ENCODE results near the gene MYO18A. TPM values are rescaled to one million over a fixed set of nuclear protein-coding genes. Genes with fewer than 3 reads are reported as not detected.

MYO18A gene
- total RNA-seq, 1 experiment from 2014 or later = 37.2 TPM

GRCh38 chr17:29172589-29172988 is 7.6 kb downstream of the MYO18A start:
- no TSS peak for BruUV-seq (replicated peaks)
- Histone ChIP-seq H3K4me1 (ENCODE audit: control insufficient read depth in 1 of 2, insufficient read depth in 2 of 2, low read length in 2 of 2) (peaks cover 13 to 32% of the 10 kb centered on the region in 2 experiments), H3K9me3 (ENCODE audit: control insufficient read depth in 1 of 2, insufficient read depth in 1 of 2, low read depth in 1 of 2, low read length in 2 of 2) (no peaks in the 10 kb centered on the region), H3K4me3 (replicated peaks in 1 of 2; ENCODE audit: low read depth in 1 of 2, low read length in 2 of 2) (no peak overlapping the region), H3K9ac (ENCODE audit: low read length) (no peak overlapping the region), H3K27ac (ENCODE audit: low read depth, low read length) (no peak overlapping the region), H3K27me3 (ENCODE audit: insufficient read depth, low read length) (no peaks in the 10 kb centered on the region), H3K79me2 (ENCODE audit: insufficient read depth, low read length) (peaks cover 41% of the 10 kb centered on the region), H4K20me1 (ENCODE audit: insufficient read depth) (no peaks in the 10 kb centered on the region), H3K9me2 (ENCODE audit: insufficient read depth) (no peaks in the 10 kb centered on the region), H3K36me3 (ENCODE audit: control insufficient read depth in 1 of 2, insufficient read depth in 2 of 2, low read length in 2 of 2) (no peaks in the 10 kb centered on the region), H2AFZ (ENCODE audit: low read depth, low read length, poor library complexity, severe bottlenecking) (no peak overlapping the region), H3K4me2 (ENCODE audit: low read length) (no peak overlapping the region)
- ChIA-PET RAD21 (ENCODE audit: low non-redundant PET in 1 of 2, low total read pairs in 2 of 2, uncharacterized antibody in 2 of 2, unreplicated experiment in 2 of 2) (no interaction called here), CTCF (interaction anchor here (1.2 kb wide), 1 partner anchor 24 kb away, joined by 3 read pairs; no protein-coding TSS in a partner anchor), POLR2A (interaction anchor here (1.6 kb wide), 1 partner anchor 22 kb away, joined by 4 read pairs; no protein-coding TSS in a partner anchor)
- TF ChIP-seq SRF (IDR thresholded peaks at IDR 0.05; ENCODE audit: low read depth) (no peak), ZBTB33 (IDR thresholded peaks at IDR 0.05; ENCODE audit: extremely low read depth, insufficient replicate concordance, low read length) (no peak), ATF3 (IDR thresholded peaks at IDR 0.05) (no peak), SIN3A (IDR thresholded peaks at IDR 0.05; ENCODE audit: low read depth) (no peak), CEBPB (IDR thresholded peaks at IDR 0.05; ENCODE audit: low read depth) (no peak), ZFX (IDR thresholded peaks at IDR 0.05) (no peak), MAX (IDR thresholded peaks at IDR 0.05) (no peak), TCF7L2 (IDR thresholded peaks at IDR 0.05; ENCODE audit: borderline replicate concordance, extremely low read depth, insufficient read depth, insufficient read length) (no peak), POLR2A (IDR thresholded peaks at IDR 0.05; ENCODE audit: borderline replicate concordance, extremely low read depth, insufficient read depth, insufficient read length) (no peak), EZH2phosphoT487 (IDR thresholded peaks at IDR 0.05; ENCODE audit: borderline replicate concordance) (no peak)
- intact Hi-C loops (cut with micrococcal nuclease) = no loop called here
- no peak for DNase-seq (ENCODE audit: low read depth, low spot score)
- ATAC-seq = no peak

Measured in HCT116 (cell line).